GM19467 (cell line): ENCODE data around the gene PEAR1.
"Not testable (repeated sequence)": the region's sequence is repeated elsewhere in the genome, so short reads cannot be mapped to it uniquely, and the experiment has no call there.

ENCODE experiments used
- ATAC-seq: cut with Tn5 transposase; IDR thresholded peaks from one replicate; pipeline ENCODE4 v1.9.1; 2021; ENCODE audit warnings: mild to moderate bottlenecking, moderate library complexity; ENCODE audit not compliant: unreplicated experiment

The PEAR1 gene

DNA sequence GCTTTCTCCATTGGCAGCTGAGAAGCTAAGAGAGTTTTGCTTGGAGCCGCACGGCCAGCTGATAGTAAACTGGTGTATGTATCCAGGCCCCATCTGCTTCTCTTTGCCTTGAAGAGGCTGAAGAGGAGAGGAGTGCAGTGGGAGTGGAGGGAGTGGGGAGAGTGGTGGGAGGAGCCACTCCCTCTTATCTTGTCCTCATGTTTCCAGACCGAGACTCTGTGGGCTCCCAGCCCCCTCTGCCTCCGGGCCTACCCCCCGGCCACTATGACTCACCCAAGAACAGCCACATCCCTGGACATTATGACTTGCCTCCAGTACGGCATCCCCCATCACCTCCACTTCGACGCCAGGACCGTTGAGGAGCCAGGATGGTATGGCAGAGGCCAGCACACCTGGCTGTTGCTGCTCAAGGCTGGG, 20.9 kb downstream of the PEAR1 start:
- no peak for ATAC-seq

DNA sequence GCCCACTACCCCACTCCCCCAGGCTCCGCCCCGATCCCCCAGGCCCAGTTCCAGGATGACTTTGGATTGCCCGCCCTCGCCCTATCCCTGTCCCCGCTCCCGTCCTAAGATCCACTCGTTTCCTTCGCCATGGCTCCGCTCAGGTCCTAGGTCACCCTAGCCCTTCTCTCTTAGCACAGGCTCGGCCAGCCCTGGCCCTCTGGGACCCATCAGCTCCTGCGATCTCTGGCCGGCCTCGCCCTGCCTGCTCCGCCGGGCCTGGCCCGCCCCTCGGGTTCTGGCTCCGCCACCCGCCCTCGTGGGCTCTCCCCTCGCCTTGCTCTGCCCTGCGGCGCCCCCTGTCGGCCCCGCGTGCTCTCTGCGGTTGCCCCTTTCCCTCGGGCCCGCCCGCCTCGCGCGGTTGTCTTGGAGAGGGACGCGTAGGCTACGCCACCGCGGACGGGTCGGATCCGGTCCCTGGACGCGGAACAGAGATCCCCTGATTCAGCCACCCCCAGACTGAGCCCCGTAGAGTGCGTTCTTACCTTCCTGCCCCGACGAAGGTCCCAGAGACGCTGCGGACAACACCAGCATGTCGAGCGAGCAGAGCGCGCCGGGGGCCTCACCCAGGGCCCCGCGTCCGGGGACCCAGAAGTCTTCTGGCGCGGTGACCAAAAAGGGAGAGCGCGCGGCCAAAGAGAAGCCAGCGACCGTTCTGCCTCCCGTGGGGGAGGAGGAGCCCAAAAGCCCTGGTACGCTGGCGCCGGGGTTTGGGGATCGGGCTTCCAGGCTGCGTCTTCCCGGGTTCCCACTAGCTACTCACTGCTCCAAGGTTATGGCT, 26.9 kb downstream of the PEAR1 start, which contains the start of gene LRRC71:
TSS of gene LRRC71 (plus strand) at position 400 of the 820 bp plus-strand sequence. CDS start at position 572, 172 bp downstream.
- ATAC-seq: no peak

DNA sequence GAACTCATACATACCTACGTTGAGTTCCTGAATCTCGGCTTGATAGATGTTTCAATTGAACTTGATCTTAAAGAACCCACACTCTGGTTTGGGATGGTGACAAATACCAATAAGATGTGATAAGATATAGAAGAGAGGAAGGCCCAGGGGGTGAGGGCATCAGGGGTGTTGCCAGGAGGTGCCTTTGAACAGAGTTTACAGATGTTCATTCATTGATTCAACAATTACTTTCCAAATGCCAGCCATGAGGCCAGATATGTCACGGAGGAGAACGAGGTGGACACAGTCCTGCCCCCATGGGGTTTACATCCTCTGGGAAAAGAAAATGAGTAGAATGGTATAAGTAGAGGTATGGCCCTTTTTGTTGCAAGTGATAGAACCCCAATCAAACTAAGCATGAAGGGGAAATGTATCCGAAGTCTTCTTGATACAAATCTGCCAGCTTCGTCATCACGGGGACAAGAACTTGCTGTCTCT, 27.6 kb downstream of the PEAR1 start:
- ATAC-seq: no peak

DNA sequence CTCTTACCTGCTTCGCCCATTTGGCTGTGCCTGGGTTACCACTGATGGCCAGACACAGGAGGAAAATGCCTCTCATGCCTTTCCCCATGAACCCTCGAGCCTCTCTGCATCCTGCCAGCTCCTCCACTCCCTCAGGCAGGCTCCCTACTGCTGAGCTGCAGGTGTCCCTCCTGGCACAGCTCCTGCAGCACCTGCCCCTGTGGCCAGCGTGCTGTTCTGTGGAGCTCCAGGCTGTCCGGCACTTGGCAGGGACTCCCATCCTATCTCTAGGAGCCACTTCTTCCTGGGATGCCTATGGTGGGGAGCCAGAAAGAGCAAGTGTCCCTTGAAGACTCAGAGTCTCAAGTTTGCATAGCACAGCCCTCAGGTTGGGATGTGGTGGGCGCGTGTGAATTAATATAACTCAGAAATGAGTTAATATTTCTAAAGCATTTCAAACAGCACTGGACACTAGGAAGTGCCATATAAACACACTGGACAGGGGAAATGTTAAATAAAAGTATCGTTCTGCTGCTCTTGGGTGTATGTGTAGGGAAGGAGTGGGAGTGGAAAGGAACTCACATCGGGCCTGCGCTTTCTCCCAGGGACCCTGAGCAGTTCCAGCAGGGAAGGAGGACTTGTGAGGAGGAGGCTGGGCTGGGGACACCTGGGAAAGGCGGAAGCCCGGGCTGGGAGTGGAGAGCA, 29.6 kb downstream of the PEAR1 start:
- no peak for ATAC-seq

DNA sequence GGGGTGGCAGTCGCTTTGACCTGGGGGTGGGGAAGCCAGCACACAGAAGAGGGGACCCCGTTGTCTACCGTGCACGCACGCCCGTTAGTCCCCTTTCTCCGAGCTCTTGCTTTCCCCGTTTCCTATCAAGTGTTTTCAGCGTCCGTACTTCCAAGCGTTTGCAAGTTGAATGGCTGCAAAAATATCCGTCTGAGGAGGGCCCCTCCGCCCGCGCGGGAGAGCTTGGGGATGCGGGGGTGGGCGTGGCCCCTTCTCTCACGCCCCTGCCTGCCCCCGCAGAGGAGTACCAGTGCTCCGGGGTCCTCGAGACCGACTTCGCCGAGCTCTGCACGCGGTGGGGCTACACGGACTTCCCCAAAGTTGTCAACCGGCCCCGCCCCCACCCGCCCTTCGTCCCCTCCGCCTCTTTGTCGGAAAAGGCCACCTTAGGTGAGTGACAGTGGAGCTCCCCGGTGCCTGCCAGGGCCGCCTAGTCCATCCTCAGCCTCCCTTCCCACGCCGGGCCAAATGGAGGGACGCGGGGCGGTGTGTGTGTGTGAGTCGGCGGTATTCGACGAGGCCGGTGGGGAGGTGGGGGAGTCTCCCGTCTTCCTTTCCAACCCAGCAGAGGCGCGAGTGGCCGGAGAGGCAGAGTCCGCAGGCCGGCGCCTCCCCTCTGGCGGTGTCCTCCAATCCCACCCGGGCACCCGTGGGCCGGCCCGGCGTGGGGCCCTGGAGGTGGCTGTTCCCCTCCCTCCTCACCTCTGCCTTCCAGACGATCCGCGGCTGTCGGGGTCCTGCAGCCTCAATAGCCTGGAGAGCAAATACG, 30.4 kb downstream of the PEAR1 start:
- no peak for ATAC-seq

DNA sequence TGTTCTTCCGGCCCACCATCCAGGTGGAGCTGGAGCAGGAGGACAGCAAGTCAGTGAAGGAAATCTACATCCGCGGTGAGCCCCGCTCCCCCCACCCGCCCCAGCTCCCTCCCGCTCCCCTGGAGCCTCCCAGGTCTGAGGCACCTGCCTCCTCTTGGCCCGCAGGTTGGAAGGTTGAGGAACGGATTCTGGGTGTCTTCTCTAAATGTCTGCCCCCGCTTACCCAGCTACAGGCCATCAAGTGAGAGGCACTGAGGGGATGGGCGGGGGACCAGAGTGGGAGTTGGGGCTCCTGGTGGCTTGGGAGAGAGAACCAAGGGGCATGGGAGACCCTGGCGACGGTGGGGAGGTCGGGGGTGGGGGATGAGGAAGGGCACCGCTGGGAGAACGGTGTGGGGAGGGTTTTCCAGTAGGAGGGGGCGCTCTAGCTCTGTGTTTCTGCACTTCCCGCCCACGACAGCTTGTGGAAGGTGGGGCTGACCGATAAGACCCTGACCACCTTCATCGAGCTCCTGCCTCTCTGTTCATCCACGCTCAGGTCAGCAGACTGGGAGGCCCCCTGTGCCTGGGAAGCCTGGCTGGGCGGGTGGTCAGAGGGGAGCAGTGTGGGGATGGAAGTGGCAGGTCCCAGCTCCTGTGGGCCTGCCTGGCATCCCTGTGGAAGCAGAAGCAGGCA, 31.1 kb downstream of the PEAR1 start:
- ATAC-seq: no peak

DNA sequence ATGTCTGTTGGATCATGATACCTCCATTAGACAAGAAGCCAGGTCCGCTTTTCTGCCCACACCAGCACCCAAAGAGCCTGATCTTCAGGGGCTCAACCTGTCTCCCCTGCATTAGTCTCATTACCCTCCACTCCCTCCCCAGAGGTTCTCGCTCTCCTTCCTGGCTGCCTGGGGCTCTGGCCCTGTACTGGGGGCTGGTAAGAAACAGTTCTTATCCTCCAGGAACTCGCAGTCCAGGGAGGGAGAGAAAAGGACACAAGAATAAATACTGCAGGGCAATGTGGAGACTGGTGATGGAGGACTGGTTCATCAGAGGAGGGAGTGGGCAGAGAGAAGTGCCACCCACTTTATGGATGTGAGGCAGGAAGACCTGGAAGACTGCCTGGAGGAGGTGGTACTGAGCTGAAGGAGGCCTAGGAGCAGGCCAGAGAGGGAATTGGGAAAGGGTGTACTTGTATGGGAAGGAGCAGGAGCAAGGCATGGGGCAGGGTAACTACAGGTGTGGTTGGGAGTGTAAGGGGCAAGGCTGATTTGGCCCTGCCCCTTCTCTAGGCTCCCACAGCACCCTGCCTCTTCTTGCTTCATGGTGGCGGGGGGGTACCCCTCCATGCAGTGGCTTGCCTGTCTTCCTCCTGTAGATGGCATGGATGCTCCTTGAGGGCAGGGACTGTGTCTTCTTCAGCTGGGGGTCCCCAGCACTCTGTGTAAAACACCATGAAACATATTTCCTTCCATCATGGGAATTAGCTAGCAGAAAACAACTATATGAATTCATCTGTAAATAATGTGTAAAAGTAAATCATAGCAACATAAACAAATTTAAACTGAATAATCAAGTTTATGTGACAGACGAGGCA, 31.9 kb downstream of the PEAR1 start:
- no peak for ATAC-seq

DNA sequence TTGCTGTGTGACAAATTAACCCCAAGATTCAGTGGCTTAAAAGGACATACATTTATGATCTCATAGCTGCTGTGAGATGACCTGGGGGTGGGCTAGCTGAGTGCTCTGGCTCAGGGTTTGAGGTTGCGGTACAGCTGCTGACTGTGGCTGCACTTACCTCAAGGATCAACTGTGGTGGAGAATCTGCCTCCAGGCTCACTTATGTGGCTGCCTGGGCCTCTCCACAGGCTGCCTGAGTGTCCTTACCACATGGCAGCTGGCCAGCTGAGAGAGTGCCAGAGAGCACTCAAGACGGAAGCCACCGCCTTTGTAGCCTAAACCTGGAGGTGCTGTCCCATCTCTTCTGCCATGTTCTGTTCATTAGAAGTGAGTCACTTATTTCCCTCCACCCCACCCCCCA, 32.7 kb downstream of the PEAR1 start:
- no peak for ATAC-seq

DNA sequence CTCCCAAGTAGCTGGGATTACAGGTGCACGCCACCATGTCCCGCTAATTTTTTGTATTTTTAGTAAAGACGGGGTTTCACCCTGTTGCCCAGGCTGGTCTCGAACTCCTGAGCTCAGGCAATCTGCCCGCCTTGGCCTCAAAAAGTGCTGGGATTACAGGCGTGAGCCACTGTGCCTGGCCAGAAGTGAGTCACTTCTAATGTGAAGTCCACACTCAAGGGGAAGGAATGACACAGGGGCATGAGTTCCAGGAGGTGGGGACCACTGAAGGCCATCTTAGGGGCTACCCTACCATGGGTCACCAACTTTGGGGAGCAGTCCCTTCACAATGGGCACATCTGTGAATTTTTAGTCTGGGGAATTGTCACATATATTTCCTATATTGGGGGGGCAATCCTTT, 33.2 kb downstream of the PEAR1 start:
- not testable (repeated sequence) for ATAC-seq

DNA sequence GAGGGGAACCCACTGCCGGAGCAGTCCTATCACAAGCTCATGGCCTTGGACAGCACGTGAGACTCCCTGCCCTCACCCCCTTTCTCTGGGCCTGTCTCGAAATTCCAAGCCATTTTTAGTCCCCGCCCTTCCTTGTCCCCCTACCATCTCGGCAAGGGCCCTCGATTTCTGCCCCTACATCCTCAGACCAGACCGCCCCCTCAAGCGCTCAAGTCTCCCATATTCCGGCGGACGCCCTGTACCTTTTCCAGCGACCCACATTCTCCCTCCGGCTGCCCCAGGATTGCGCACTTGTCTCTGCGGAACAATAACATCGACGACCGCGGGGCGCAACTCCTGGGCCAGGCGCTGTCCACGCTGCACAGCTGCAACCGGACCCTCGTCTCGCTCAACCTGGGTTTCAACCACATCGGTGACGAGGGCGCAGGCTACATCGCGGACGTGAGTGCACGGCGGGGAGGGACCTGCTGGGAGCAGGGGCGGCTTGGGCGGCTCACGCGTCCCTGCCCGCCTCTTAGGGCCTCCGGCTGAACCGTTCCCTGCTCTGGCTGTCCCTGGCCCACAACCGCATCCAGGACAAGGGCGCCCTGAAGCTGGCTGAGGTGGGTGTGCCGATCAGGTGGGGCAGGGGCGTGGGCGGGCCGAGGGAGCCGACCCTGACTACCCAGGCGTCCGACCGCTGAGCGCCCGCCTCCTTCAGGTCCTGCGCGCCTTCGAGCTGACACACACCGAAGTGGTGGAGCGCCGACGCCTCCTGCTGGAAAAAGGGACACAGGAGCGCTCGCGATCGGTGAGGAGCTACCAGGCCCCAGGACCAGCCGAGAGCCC, 33.9 kb downstream of the PEAR1 start:
- ATAC-seq: no peak

DNA sequence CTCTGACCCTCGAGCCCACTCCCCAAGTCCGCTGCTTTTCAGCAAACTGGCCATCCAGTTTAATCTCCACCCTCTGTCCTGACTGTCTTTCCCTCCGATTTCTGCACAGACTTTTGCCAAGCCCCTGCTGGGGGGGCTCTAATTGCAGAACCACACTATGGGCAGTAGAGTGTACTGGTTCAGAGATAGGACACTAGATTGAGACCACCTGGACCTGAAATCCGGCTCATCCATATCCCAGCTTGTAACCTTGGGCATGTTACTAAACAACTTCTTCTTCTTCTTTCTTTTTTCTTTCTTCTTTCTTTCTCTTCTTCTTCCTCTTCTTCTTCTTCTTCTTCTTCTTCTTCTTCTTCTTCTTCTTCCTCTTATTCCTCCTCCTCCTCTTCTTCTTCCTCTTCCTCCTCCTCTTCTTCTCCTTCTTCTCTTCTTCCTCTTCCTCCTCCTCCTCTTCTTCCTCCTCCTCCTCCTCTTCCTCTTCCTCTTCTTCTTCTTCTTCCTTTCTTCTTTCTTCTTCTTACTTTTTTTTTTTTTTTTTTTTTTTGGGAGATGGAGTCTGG, 34.6 kb downstream of the PEAR1 start:
- no peak for ATAC-seq

DNA sequence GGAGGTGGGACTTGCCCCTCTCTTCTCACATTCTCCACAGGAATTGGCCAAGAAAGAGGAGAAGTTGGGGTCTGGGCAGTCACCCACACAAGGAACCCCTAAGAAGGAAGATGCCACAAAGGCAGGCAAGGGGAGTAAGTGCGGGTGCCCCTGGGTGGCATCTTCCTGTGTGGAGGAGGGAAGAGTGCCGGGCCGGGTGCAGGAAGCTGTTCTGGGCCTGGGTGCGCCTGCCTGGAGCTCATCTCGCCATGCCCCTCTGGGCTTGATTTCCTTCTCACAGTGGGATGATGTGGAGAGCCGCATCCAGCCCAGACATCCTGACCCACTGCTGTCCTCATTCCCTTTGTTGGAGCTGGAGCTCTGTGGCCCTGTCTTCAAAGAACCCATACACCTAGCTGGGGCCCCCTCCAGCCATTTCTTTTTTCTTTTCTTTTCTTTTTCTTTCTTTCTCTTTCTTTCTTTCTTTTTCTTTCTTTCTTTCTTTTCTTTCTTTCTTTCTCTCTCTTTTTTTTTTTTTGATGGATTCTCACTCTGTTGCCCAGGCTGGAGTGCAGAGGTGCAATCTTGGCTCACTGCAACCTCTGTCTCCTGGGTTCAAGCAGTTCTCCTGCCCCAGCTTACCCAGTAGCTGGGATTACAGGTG, 36.2 kb downstream of the PEAR1 start:
- ATAC-seq: no peak

DNA sequence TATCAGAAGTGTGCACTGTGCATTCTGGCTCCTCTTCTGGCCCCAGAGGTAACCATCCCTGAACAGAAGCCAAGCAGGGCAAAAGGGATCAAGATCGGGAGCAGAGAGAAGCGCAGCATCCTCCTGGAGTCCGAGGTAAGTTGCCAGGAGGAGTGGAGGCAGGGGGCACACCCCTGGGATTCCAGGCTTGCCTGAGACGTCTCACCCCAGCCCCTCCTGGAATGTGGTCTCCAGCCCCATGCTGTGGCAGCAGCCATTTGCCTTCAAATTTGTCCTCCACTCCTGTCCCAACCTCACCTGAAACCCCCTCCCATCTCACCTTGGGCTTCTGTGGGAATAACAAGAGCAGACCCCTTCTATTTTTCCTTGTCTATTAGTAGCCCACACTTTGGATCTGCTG, 37.0 kb downstream of the PEAR1 start:
- no peak for ATAC-seq

DNA sequence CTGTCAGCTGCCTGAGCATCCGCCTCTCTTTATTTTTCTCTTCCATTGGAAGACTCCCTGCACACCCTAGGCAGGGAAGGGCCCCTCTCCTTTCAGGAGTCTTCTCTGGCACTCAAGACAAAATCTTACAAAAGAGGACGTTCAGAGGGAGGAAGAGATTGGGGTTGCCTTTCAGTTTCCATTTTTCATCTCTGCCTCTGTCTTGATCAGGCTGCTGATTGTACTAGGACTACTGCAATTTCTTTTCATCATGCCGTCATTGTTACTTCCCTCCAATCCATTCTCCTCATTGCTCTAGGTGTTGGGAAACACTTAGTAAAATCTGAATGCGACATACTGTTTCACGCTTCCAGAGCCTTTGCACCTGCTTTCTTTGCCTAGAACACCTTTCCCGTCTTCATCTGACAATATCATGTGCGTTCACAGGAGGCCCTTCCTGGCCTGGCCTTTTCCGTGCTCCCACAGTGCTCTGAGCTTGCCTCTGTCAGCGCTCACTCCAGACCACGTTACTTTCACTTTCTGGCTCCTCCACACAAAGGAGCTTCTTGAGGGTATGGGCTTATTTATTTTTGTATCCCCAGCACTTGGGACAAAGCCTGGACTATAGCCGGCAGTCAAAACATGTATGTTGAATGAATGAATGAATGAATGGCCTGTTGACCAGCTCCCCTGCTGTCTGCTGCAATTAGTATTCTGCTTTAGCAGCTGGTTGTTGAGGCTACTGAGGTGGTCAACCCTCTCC, 37.9 kb downstream of the PEAR1 start:
- ATAC-seq: no peak

DNA sequence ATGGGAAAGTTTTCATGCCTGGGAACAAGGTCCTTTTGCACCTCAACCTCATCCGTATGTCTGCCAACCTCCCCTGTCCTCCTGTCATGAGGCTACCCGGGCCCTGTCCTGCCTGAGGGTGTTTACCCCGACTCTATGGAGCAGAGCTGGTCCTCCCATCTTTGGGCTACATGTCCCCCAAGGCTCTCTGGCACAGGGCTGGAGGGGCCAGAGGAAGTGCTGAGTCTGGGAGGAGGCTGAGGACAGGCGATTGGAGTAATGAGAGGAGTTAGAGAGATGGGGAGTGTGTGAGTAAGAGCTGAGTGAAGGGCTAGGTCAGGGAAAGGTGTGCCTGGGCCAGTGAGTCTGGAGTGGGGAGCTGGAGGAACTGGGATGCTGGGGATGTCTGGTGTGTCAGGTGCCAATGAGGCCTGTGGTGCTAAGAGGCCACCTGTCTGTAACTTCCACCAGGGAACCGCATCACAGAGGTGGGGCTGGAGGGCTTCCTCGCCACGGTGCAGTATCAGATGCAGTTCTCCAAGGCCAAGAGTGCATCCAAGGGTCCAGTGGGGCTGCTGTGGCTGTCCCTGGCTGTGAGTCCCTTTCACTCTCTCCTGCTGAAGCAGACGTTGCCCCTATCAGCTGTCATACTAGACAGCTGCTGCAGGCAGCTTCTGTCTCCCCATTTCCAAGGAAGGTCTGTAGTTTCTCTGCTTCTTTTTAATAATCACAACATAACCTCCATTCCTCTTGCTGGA, 38.6 kb downstream of the PEAR1 start:
- no peak for ATAC-seq

DNA sequence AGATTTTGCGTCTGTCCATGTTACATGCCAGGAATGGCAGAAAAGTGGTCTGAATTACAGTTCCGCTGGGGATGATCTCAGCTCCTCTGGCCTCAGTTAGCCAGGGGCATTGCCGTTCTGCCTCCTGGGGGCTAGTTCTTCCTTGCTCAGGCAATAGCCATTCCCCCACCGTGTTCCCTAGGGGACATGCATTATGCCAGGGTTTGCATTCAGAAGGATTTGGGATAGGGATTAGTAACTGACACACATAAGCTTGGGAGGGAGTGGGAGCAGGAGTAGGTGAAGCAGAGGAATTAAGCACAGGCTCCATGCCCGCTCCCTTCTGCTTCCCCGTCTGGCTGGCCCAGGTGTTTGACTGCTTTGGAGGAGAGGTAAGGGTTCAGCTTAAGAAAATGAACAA, 39.6 kb downstream of the PEAR1 start:
- no peak for ATAC-seq
